ENCODE measurements around the gene BTBD9. TPM values are rescaled to one million over a fixed set of nuclear protein-coding genes. Genes with fewer than 3 reads are reported as not detected.

Gene BTBD9
- total RNA-seq, 1 experiment from 2014 or later: 7.1 TPM

DNA sequence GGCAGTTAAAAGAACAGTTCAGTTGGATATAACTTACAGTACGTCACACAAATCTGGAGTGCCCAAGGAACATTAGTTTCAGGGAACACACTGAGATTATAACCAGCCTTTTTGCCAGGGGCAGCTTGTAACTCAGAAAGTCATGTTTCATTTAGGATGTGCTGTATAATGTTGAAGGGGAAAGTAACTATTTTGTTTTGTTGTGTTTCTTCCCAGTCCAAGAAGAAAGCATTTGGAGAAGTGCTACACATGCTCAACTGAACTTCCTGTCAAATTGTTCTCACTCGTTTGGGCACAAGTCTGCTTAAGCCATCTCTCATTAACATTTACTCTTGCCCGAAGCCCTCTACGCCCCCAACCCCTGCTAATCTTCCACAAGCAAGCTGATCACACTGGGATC is 157.9 kb downstream of the BTBD9 start:
- no peak for DNase-seq (ENCODE audit: low spot score)

GRCh38 chr6:38481211-38481836 is 158.4 kb downstream of the BTBD9 start:
- no peak for DNase-seq (ENCODE audit: low spot score)

- DNase-seq (ENCODE audit: low spot score): no peak
Measured at GRCh38 chr6:38480036-38480435, 159.7 kb downstream of the BTBD9 start.

DNA sequence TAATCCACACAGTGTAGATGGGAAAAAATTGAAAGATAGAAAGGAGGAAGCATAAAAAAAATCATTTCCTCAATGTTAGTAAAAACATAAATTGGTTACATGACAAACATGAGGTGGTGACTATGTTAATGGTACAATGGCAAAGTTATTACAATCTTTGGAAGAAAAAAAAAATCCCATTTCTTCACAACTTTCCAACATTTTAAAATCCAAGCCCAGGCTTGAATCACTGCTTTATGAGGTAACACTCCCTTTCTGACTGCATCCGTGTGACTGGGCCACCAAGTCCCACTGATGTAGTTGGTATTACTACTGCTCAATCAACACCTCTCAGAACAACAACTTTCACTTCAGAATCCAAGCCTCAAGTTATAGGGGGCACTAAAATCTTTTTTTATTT is 160.4 kb downstream of the BTBD9 start:
- no peak for DNase-seq (ENCODE audit: low spot score)

DNA sequence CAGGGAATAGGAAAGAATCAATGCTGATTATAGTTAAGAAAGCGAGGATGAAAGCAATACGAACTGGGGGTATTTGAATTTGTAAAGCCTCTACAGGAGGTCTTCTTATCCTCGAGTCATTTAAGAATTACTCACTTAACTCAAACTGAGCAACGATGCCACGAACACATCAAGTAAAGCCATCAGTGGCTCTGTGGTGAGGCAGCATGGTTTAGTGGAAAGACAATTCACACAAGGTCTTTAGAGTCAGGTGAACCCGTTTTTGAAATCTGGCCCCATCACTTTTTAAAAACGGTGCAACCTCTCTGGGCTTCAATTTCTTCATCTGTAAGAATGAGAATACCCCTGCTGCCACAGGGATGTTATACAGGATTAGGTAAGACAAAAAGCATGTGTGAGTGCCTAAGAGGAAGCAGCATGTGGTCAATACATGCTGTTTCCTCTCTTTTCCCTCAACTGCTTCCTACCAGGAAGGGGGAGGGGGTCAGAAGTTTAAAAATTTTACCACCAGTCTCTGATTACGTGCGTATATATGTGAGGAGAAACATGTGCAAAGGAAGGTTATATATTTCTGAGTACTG is 162.0 kb downstream of the BTBD9 start:
- DNase-seq (ENCODE audit: low spot score): no peak

- DNase-seq (ENCODE audit: low spot score): no peak
Measured at GRCh38 chr6:38476888-38477287, 162.8 kb downstream of the BTBD9 start.

GRCh38 chr6:38476141-38476540 is 163.6 kb downstream of the BTBD9 start:
- DNase-seq (ENCODE audit: low spot score): no peak

DNA sequence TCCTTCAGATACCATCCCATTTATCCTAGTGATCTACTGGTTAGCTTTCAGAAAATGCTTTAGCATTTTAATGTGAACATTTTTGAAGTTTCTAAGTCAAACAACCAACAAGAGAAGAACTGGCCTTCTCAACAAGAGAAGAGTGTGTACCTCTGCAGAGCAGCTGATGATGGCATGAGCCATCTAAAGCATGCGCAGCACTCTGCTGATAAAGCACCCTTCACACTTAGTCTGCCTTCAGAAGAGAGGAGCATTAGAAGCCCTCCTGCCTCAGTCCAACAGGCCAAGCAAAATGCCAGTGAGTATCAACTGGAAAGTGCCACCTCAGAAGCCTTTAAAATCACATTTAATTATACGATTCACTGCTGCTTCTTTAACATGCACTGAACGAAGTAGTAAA is 169.2 kb downstream of the BTBD9 start:
- no peak for DNase-seq (ENCODE audit: low spot score)

- DNase-seq (ENCODE audit: low spot score): no peak
Measured at GRCh38 chr6:38467566-38467965, 172.2 kb downstream of the BTBD9 start.

- DNase-seq (ENCODE audit: low spot score): peak; percentile 25
Measured at GRCh38 chr6:38460186-38460585, 179.5 kb downstream of the BTBD9 start.

DNA sequence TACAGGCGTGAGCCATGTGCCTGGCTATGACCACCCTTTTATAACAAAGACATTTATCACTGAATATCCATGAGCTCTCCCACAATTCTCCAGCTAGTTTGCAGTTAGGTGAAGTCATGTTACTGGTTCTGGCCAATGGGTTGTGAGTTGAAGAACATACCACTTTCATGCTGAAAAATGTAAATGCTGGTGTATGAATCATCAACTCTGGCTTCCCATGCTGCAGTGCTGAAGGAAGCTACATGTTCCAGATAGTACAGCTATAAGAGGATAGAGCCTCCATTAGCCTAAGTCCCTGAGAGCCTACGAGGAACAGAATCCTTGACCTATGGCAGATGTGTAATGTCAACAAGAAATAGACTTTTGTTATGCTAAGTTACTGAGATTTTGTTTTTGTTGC is 180.4 kb downstream of the BTBD9 start:
- peak; percentile 11 for DNase-seq (ENCODE audit: low spot score)

DNA sequence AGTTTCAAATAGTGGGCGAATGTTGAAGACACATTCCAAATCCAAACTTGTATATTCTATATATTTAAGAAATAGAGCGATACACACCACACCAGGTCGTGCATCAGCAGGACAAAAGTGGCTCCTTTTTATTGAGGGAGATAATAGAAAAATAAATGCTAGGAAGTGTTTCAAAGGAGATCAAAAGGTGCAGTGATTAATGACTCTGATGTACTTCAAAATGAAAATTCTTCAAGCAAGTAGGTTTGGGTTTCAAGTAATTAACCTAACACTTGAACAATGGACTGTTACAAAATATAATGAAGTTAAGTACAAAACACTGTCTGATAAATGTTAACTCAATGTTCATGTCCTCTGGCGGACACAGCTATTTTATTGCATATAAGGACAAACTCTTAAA is 185.9 kb downstream of the BTBD9 start:
- no peak for DNase-seq (ENCODE audit: low spot score)

DNA sequence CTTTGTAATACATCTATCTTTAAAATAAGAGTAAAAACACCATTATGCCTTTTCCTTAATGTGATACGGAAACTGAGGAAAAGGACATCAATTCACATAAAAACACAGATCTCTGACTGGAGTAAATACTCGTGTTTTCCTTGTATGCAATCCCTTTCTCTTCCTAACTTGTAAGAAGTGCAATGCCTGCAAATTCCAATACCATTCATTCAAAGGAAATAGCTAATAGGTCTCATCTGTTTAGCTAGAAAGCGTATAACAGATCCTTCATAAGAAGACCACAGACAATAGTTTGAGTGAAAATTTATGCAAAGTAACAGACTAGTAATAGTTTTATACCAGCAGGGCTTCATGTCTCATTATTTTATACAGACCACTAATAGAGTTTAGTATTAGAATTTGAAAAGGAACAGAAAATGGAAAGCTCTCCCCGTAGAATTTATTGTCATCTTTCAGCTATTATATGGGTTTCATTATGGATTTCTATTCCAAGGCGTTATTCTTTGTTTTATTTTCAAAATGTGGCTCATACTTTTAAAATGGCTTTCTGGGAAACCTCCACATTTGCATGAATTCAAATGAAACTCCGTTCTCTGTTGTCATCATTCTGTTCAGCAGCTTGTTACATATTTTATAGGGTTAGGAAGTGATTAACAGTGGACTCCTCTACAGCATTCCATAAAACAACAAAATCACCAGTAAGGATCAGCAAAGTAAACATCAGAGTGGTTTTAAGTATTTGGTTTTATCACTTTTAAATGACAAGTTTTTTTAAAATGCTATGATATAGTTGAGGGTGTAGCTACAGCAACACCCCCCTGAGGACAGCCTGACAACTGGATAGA is 186.7 kb downstream of the BTBD9 start:
- DNase-seq (ENCODE audit: low spot score): no peak

DNA sequence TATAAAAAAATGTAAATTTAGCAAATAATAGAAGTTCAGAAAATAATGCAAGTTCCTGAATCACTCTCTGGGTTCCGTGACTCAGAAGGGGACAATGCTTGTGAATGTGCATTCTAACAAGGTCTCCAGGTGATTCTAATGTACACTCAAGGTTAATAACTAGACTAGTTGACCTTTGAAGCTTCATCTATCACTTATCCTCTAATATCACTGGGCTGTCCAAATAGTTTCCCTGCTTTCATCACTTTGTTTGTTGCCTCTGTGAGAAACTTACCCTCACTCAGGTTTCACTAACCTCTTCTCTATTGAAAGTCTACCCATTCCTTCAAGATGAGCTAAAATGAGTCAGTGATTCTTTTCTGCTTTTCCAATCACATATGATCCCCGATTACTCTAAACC is 189.0 kb downstream of the BTBD9 start:
- no peak for DNase-seq (ENCODE audit: low spot score)

DNA sequence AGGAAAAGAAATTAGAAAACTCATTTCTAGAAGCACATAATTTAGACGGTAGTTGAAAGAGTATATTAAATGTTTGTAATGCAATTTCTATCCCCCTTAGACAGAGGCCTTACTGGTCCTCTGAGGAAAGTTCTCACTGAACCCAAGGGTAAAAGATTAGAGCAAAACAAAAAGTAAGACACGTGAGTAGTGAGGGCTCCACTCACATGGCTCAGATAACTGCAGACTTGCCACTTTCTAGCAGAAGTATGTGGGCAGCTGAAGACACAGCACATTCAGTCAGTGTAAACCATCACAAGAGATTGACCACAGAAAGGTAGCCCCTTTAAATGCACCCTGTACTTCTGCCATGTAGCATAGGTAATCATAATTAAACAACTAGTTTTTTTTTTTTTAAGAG is 193.8 kb downstream of the BTBD9 start:
- no peak for DNase-seq (ENCODE audit: low spot score)

DNA sequence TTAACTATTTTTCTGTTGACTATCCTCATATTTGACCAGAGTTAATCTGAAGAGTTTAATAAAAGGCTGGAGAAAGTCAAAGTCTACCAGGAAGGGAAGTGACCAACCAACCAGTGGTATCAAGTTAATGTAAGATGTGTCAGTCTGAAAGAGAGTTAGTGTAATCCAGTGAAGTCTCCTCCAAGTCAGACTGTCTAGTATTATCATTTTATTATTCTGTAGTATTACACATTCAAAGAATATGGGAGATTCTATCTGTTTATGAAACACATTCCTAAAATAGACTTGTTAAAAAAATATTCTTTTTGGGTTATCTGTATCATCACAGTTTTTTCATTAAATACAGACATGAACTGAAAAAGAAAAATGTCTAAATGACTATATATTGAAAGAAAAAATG is 194.4 kb downstream of the BTBD9 start:
- DNase-seq (ENCODE audit: low spot score): no peak

- peak; percentile 30 for DNase-seq (ENCODE audit: low spot score)
Measured at GRCh38 chr6:38443352-38444144, 196.2 kb downstream of the BTBD9 start.

GRCh38 chr6:38438097-38438496 is 201.6 kb downstream of the BTBD9 start:
- no peak for DNase-seq (ENCODE audit: low spot score)

- peak; percentile 50 for DNase-seq (ENCODE audit: low spot score)
Measured at GRCh38 chr6:38436726-38437465, 202.8 kb downstream of the BTBD9 start.

GRCh38 chr6:38435330-38435729 is 204.4 kb downstream of the BTBD9 start:
- no peak for DNase-seq (ENCODE audit: low spot score)

DNA sequence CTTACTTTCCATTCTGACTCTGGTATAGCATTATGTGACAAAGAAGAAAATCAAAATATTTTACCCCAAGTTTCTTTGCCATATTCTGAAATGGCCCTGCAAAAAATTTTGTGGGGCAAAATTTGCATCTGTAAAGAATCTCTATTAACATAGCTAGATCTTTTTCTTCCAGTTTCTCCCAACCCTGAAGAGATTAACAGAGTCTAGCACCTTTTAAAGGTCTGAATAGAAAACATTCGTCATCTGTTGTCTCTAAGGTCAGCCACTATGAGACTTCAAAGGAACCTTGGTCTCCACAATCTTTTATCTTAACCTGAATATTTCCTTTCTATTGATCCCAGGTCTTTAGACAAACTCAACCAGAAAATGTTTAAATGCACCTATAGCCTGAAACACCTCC is 205.7 kb downstream of the BTBD9 start:
- DNase-seq (ENCODE audit: low spot score): no peak

- DNase-seq (ENCODE audit: low spot score): no peak
Measured at GRCh38 chr6:38432479-38432878, 207.2 kb downstream of the BTBD9 start.
